HepG2 (cell line): ENCODE results near the gene PAXX. TPM values are rescaled to one million over a fixed set of nuclear protein-coding genes. Genes with fewer than 3 reads are reported as not detected.

Experiments
- CBFB ChIP-seq: sonication (generic); formaldehyde crosslinking; IDR thresholded peaks from 2 replicates; pipeline ENCODE4 v1.4.0; 2020; ENCODE audit warnings: missing genetic modification reagents
- CBX2 ChIP-seq, 2 experiments: fragments of 200-600 bp in 1 of 2; sonication (generic); formaldehyde crosslinking in 1 of 2; IDR thresholded peaks; 2 replicates each; pipeline versions ENCODE4 v1.7.0 to v1.8.1; 2018 to 2022; ENCODE audit warnings: low read depth in 2 of 2, low read length in 1 of 2, mild to moderate bottlenecking in 1 of 2, missing genetic modification reagents in 1 of 2
- GLI4 ChIP-seq: sonication (generic); formaldehyde crosslinking; IDR thresholded peaks from 2 replicates; pipeline ENCODE4 v1.5.1; 2020; ENCODE audit warnings: missing genetic modification reagents, mild to moderate bottlenecking, moderate library complexity, borderline replicate concordance
- HNRNPL ChIP-seq: fragments of 200-400 bp; formaldehyde crosslinking; IDR thresholded peaks from 2 replicates; pipeline ENCODE4 v1.6.1; 2017; ENCODE audit warnings: mild to moderate bottlenecking, low read depth, low read length
- HNRNPLL ChIP-seq: fragments of 200-400 bp; formaldehyde crosslinking; IDR thresholded peaks from 2 replicates; pipeline ENCODE4 v1.6.1; 2017; ENCODE audit warnings: mild to moderate bottlenecking, low read depth, low read length; ENCODE audit not compliant: poor library complexity, severe bottlenecking
- KLF15 ChIP-seq: sonication (generic); formaldehyde crosslinking; IDR thresholded peaks from 2 replicates; pipeline ENCODE4 v1.8.1; 2023; ENCODE audit warnings: borderline replicate concordance, mild to moderate bottlenecking, inconsistent platforms, missing genetic modification reagents, mixed read lengths
- KLF6 ChIP-seq: IDR thresholded peaks from 2 replicates; pipeline ENCODE4 v1.8.0; 2016; ENCODE audit warnings: missing biosample characterization, missing genetic modification reagents
- KMT2A ChIP-seq: sonication (generic); formaldehyde crosslinking; IDR thresholded peaks from 2 replicates; pipeline ENCODE4 v1.4.0; 2020; ENCODE audit warnings: missing genetic modification reagents
- MIXL1 ChIP-seq: IDR thresholded peaks from 2 replicates; pipeline ENCODE4 v1.6.1; 2016
- NCOA5 ChIP-seq: sonication (generic); formaldehyde crosslinking; IDR thresholded peaks from 2 replicates; pipeline ENCODE4 v1.4.0; 2020; ENCODE audit warnings: missing genetic modification reagents
- PCBP1 ChIP-seq: fragments of 200-400 bp; formaldehyde crosslinking; IDR thresholded peaks from 2 replicates; pipeline ENCODE4 v1.6.1; 2017; ENCODE audit warnings: mild to moderate bottlenecking, low read depth, low read length, borderline replicate concordance
- SALL1 ChIP-seq: sonication (generic); formaldehyde crosslinking; IDR thresholded peaks from 2 replicates; pipeline ENCODE4 v1.8.0; 2022; ENCODE audit warnings: mild to moderate bottlenecking, missing genetic modification reagents
- SALL2 ChIP-seq: sonication (generic); formaldehyde crosslinking; IDR thresholded peaks from 2 replicates; pipeline ENCODE4 v1.8.1; 2023; ENCODE audit warnings: mild to moderate bottlenecking, missing genetic modification reagents, inconsistent platforms
- TAF1 ChIP-seq: sonication (generic); formaldehyde crosslinking; IDR thresholded peaks from 2 replicates; pipeline ENCODE4 v1.4.0; 2020; ENCODE audit warnings: missing genetic modification reagents
- ZEB1 ChIP-seq: IDR thresholded peaks from 2 replicates; pipeline ENCODE4 v1.6.1; 2012; ENCODE audit warnings: mild to moderate bottlenecking, low read depth, inconsistent platforms; ENCODE audit not compliant: insufficient replicate concordance
- ZFP36L1 ChIP-seq: sonication (generic); formaldehyde crosslinking; IDR thresholded peaks from 2 replicates; pipeline ENCODE4 v1.8.0; 2022; ENCODE audit warnings: mild to moderate bottlenecking, missing genetic modification reagents, moderate library complexity
- ZKSCAN1 ChIP-seq: fragments of 150-350 bp; IDR thresholded peaks from 2 replicates; pipeline ENCODE4 v1.6.1; 2014; ENCODE audit warnings: low read length
- ZNF333 ChIP-seq: sonication (generic); formaldehyde crosslinking; IDR thresholded peaks from 2 replicates; pipeline ENCODE4 v1.4.0; 2020; ENCODE audit warnings: mild to moderate bottlenecking, missing genetic modification reagents, borderline replicate concordance
- ZNF496 ChIP-seq: sonication (generic); formaldehyde crosslinking; IDR thresholded peaks from 2 replicates; pipeline ENCODE4 v1.8.1; 2023; ENCODE audit warnings: mild to moderate bottlenecking, moderate library complexity, missing genetic modification reagents; ENCODE audit not compliant: insufficient replicate concordance
- ZNF563 ChIP-seq: sonication (generic); formaldehyde crosslinking; IDR thresholded peaks from 2 replicates; pipeline ENCODE4 v1.8.0; 2022; ENCODE audit warnings: mild to moderate bottlenecking, moderate library complexity, missing genetic modification reagents
- ZNF775 ChIP-seq: sonication (generic); formaldehyde crosslinking; IDR thresholded peaks from 2 replicates; pipeline ENCODE4 v1.4.0; 2020; ENCODE audit warnings: missing genetic modification reagents, mild to moderate bottlenecking, moderate library complexity, borderline replicate concordance
- ZNF777 ChIP-seq: sonication (generic); formaldehyde crosslinking; IDR thresholded peaks from 2 replicates; pipeline ENCODE4 v1.4.0; 2020; ENCODE audit warnings: missing genetic modification reagents
- ZNF839 ChIP-seq: sonication (generic); formaldehyde crosslinking; IDR thresholded peaks from 2 replicates; pipeline ENCODE4 v1.4.0; 2020; ENCODE audit warnings: missing genetic modification reagents, mild to moderate bottlenecking, borderline replicate concordance
- ZNF841 ChIP-seq: sonication (generic); formaldehyde crosslinking; IDR thresholded peaks from 2 replicates; pipeline ENCODE4 v1.8.1; 2023; ENCODE audit warnings: missing genetic modification reagents, borderline replicate concordance
- polyA plus RNA-seq, 8 experiments: library from polyadenylated mRNA; depleted of rRNA in 3 of 8; stranded (reverse) in 7 of 8; unstranded in 1 of 8; fragments of >200 nt; fragmentation: Illumina TruSeq in 4 of 8; extraction: Trizol in 4 of 8; gene quantifications; 2 replicates each; pipeline versions ENCODE4 v1.2.1 to v1.2.3, GENCODE V29; 2011 to 2016; ENCODE audit warnings: low read depth in 4 of 8, missing spikeins in 1 of 8, mixed read lengths in 1 of 8; ENCODE audit not compliant: insufficient read depth in 1 of 8
- total RNA-seq, 5 experiments: library from RNA; depleted of rRNA; stranded (reverse); fragments of >200 nt; fragmentation: Illumina TruSeq; extraction: Trizol; gene quantifications; 2 replicates each; pipeline ENCODE4 v1.2.3, GENCODE V29; 2016; ENCODE audit warnings: low read depth in 1 of 5
- TF ChIP-seq, protein P1 (sequence below): sonication (generic); formaldehyde crosslinking; IDR thresholded peaks from 2 replicates; pipeline ENCODE4 v1.5.0; 2020; ENCODE audit warnings: missing genetic modification reagents, mild to moderate bottlenecking, borderline replicate concordance
- TF ChIP-seq, protein P2 (sequence below): sonication (generic); formaldehyde crosslinking; IDR thresholded peaks from 2 replicates; pipeline ENCODE4 v1.8.1; 2023; ENCODE audit warnings: mild to moderate bottlenecking, moderate library complexity, missing genetic modification reagents
- TF ChIP-seq, protein P3 (sequence below): sonication (generic); formaldehyde crosslinking; IDR thresholded peaks from 2 replicates; pipeline ENCODE4 v1.8.0; 2022; ENCODE audit warnings: mild to moderate bottlenecking, missing genetic modification reagents, moderate library complexity
- TF ChIP-seq, protein P4 (sequence below): sonication (generic); formaldehyde crosslinking; IDR thresholded peaks from 2 replicates; pipeline ENCODE4 v1.8.0; 2022; ENCODE audit warnings: mild to moderate bottlenecking, missing genetic modification reagents, moderate library complexity

PAXX gene
- total and polyA plus RNA-seq, 2 of the 13 experiments (the other 11 are each of a cell fraction or from before 2014, with no cell fraction given): 14.0 to 31.9 TPM

DNA sequence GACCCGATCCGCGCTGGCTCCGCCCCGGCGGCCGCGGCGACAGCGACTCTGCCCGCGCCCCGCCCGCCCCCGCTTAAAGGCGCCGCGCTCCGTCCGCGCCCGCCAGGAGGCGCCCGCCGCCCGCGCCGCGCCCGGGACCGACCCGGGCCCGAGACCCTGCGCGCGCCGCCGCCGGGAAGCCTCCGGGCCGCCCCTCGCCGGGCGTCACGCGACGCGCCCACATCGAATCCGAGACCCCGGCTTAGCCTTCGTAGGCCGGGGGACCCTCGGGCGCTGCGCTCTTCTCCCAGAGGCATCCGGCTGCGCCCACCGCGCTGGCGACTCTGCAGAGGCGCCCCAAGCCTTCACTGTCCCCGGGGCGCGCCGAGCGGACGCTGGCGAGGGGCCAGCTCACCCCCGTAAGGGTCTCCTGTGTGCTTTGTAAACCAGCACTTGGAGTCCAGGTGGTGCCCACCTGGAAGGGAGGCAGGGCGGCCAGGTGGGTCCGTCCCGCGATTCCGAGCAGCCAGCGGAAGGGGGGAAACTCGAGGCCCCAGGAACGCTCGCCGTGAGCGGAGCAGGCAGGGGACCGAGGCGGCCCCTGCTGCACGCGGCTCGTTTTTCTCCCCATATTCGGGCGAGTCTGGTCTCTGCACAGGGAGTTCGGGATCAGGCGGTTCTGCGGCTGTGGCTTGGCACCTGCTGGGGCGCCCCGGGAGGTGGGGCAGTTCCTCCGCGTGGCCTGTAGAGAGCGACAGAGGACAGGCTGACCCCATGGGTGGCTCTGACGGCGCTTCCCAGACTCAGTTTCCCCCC lies 36.2 kb downstream of the PAXX start (continued):
- 0 out of 2 replicates have a peak, but pooled peaks have one; percentile 15 for TF ChIP-seq SALL1 (CRISPR knock-in tag)
- TF ChIP-seq, protein P1, sequence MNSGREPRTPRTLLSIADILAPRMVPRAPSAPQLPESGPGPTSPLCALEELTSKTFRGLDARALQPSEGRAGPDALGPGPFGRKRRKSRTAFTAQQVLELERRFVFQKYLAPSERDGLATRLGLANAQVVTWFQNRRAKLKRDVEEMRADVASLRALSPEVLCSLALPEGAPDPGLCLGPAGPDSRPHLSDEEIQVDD (CRISPR knock-in tag): no peak
- no peak for TF ChIP-seq ZNF333 (CRISPR knock-in tag)
- peak; percentile 29; the same call in 1 of the 2 replicates for TF ChIP-seq ZNF777 (CRISPR knock-in tag)
- TF ChIP-seq ZNF496 (CRISPR knock-in tag): no peak
- TF ChIP-seq HNRNPLL: peak; percentile 58
- no peak for TF ChIP-seq KLF6 (CRISPR knock-in tag)
- TF ChIP-seq, protein P2, sequence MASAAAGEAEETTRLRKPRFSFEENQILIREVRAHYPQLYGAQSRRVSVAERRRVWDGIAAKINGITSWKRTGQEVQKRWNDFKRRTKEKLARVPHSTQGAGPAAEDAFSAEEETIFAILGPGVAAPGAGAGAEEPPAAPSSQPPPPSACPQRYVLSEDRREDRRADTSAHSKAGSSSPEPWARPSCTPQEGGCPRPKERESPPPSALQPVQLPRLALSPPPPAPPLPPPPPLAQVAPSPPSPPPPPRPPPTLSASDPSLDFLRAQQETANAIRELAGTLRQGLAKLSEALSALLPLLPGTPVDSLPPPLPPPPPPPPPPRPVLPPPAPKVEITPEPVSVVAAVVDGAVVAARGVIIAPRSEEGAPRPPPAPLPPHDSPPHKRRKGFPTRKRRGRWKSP: no peak
- TF ChIP-seq ZFP36L1: no peak
- TF ChIP-seq ZNF841 (CRISPR knock-in tag): no peak
- TF ChIP-seq ZEB1: no peak
- TF ChIP-seq SALL2 (CRISPR knock-in tag): 0 out of 2 replicates have a peak, but pooled peaks have one; percentile 9
- no peak for TF ChIP-seq CBX2 (IDR thresholded peaks at IDR 0.05; ENCODE audit: low read depth, low read length)
- TF ChIP-seq CBX2 (CRISPR knock-in tag; IDR thresholded peaks at IDR 0.05; ENCODE audit: low read depth): no peak
- TF ChIP-seq, protein P3, sequence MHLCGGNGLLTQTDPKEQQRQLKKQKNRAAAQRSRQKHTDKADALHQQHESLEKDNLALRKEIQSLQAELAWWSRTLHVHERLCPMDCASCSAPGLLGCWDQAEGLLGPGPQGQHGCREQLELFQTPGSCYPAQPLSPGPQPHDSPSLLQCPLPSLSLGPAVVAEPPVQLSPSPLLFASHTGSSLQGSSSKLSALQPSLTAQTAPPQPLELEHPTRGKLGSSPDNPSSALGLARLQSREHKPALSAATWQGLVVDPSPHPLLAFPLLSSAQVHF (CRISPR knock-in tag): no peak
- TF ChIP-seq, protein P4, sequence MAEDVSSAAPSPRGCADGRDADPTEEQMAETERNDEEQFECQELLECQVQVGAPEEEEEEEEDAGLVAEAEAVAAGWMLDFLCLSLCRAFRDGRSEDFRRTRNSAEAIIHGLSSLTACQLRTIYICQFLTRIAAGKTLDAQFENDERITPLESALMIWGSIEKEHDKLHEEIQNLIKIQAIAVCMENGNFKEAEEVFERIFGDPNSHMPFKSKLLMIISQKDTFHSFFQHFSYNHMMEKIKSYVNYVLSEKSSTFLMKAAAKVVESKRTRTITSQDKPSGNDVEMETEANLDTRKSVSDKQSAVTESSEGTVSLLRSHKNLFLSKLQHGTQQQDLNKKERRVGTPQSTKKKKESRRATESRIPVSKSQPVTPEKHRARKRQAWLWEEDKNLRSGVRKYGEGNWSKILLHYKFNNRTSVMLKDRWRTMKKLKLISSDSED: no peak
- no peak for TF ChIP-seq GLI4 (CRISPR knock-in tag)
- TF ChIP-seq ZNF563: peak; percentile 78; the same call in 1 of the 2 replicates
- no peak for TF ChIP-seq MIXL1
- no peak for TF ChIP-seq NCOA5 (CRISPR knock-in tag)
- TF ChIP-seq HNRNPL: 0 out of 2 replicates have a peak, but pooled peaks have one; percentile 42
- TF ChIP-seq KMT2A (CRISPR knock-in tag): no peak
- TF ChIP-seq ZKSCAN1: no peak
- TF ChIP-seq KLF15 (CRISPR knock-in tag): no peak
- no peak for TF ChIP-seq ZNF775
- TF ChIP-seq ZNF839: no peak
- TF ChIP-seq PCBP1: no peak
- TF ChIP-seq CBFB (CRISPR knock-in tag): no peak
- no peak for TF ChIP-seq TAF1
